OCI-LY1 (cell line): Measurements from ENCODE around the gene UNC93A.
"Not testable (repeated sequence)": the region's sequence is repeated elsewhere in the genome, so short reads cannot be mapped to it uniquely, and the experiment has no call there.

Source experiments
- EZH2 ChIP-seq: fragments of 200-600 bp; sonication (generic), shearing (Covaris generic); IDR thresholded peaks from 2 replicates; pipeline ENCODE4 v1.8.0; 2017; ENCODE audit warnings: borderline replicate concordance, mixed run types, mild to moderate bottlenecking, antibody characterized with exemption, low read length, moderate library complexity, mixed read lengths
- TF ChIP-seq, protein P1 (sequence below): fragments of 200-600 bp; sonication (generic), shearing (Covaris generic); IDR thresholded peaks from 2 replicates; pipeline ENCODE4 v1.5.1; 2017; ENCODE audit warnings: mild to moderate bottlenecking, antibody characterized with exemption, low read length, moderate library complexity, mixed read lengths

DNA sequence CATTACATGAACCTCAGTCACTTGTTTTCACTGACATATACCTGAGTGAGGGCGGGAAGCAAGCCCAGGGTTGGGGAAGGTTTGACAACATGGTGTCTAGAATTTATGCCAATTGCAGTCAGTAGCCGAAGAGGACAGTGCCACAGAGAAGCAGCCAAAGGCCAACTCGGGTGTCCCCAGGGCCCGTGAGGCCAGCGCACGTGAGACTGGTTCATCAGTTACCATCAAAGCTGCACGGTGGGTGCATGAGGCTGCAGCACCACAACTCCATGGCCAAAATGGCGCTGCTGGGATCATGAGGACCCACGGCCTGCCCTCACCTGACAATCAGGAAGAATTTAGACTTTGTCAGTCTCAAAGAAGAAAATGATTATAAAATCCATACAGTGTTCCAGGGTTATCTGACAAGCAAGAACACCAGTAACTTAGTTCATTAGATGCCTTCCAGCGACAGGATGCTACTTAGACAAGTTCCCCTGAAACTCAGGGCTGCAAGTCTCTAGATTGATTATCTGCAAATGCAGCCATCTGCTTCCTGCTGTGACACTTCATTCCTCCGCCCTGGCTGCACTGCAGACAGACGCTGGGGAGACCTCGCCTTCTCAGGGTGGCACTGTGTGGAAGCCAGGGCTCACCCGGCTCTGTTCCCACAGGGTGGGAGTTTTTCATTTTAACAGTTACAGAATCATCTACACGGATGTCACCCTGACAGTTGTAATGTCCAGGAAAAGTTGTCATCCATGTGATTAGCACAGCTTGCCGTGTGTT lies 12.8 kb upstream of the UNC93A start:
- not testable (repeated sequence) for TF ChIP-seq EZH2
- TF ChIP-seq, protein P1, sequence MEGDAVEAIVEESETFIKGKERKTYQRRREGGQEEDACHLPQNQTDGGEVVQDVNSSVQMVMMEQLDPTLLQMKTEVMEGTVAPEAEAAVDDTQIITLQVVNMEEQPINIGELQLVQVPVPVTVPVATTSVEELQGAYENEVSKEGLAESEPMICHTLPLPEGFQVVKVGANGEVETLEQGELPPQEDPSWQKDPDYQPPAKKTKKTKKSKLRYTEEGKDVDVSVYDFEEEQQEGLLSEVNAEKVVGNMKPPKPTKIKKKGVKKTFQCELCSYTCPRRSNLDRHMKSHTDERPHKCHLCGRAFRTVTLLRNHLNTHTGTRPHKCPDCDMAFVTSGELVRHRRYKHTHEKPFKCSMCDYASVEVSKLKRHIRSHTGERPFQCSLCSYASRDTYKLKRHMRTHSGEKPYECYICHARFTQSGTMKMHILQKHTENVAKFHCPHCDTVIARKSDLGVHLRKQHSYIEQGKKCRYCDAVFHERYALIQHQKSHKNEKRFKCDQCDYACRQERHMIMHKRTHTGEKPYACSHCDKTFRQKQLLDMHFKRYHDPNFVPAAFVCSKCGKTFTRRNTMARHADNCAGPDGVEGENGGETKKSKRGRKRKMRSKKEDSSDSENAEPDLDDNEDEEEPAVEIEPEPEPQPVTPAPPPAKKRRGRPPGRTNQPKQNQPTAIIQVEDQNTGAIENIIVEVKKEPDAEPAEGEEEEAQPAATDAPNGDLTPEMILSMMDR, result not testable (repeated sequence)
